HepG2 (cell line): Measurements from ENCODE around the gene ANKRD11. TPM values are rescaled to one million over a fixed set of nuclear protein-coding genes. Genes with fewer than 3 reads are reported as not detected.

Experiments
- ATAC-seq: fragments of 200-7000 bp; cut with Tn5 transposase; 3 replicates; pipeline ENCODE4 v1.9.1; 2020; ENCODE audit warnings: mild to moderate bottlenecking, moderate library complexity
- BruUV-seq: library from RNA; stranded (reverse); fragments of 400-500 nt; replicated peaks from 2 replicates; lab custom pipeline; 2021; lab: Mats Ljungman, UMichigan
- CTCF ChIA-PET: fragments of 300-600 bp; formaldehyde crosslinking; extraction: SDS; loops from one replicate; lab custom pipeline; 2021; ENCODE audit warnings: low total read pairs, inconsistent platforms, low intra/inter-chr PET ratio; lab: Yijun Ruan, JAX
- POLR2A ChIA-PET: fragments of 350-600 bp; sonication (Branson Sonifier 250); formaldehyde crosslinking; loops from one replicate; lab custom pipeline; 2020; ENCODE audit warnings: antibody characterized with exemption, inconsistent platforms; lab: Yijun Ruan, JAX
- DNase-seq: peaks from one replicate; pipeline ENCODE4 v3.0.0-alpha.2; 2015; ENCODE audit warnings: low spot score
- FAIRE-seq: peaks from 3 replicates; lab custom pipeline; 2011; peaks lifted over from hg19 to GRCh38; lab: Jason Lieb, UNC
- H2AFZ ChIP-seq: one replicate; pipeline ENCODE4 v1.6.1; 2011; ENCODE audit warnings: low read length, inconsistent platforms
- H3K27ac ChIP-seq: fragments of 300-600 bp; 3 replicates; pipeline ENCODE4 v1.8.0; 2011; ENCODE audit warnings: mixed run types, mild to moderate bottlenecking, mixed read lengths, low read length, inconsistent platforms; ENCODE audit not compliant: insufficient read depth; ENCODE audit errors: extremely low read length
- H3K27me3 ChIP-seq, 2 experiments: fragments of 200-600 bp in 1 of 2; 2 replicates in 1 of 2; 3 replicates in 1 of 2; pipeline versions ENCODE4 v1.6.0 to v1.8.0; 2011; ENCODE audit warnings: low read length in 2 of 2, mild to moderate bottlenecking in 2 of 2, moderate library complexity in 2 of 2, inconsistent platforms in 1 of 2; ENCODE audit not compliant: insufficient read depth in 2 of 2, control insufficient read depth in 1 of 2
- H3K36me3 ChIP-seq, 2 experiments: fragments of 200-600 bp in 1 of 2; replicated peaks in 1 of 2; 2 replicates in 1 of 2; 3 replicates in 1 of 2; pipeline versions ENCODE4 v1.5.1 to v1.8.0; 2011; ENCODE audit warnings: low read length in 2 of 2, inconsistent platforms in 1 of 2; ENCODE audit not compliant: insufficient read depth in 2 of 2, control insufficient read depth in 1 of 2
- H3K4me1 ChIP-seq: 2 replicates; pipeline ENCODE4 v1.5.1; 2012; ENCODE audit warnings: low read length, inconsistent platforms; ENCODE audit not compliant: insufficient read depth
- H3K4me2 ChIP-seq: 2 replicates; pipeline ENCODE4 v1.6.0; 2011; ENCODE audit warnings: low read depth, low read length, inconsistent platforms
- H3K4me3 ChIP-seq, 3 experiments: fragments of 200-600 bp in 1 of 3; sonication (generic), shearing (Covaris generic) in 1 of 3; replicated peaks in 1 of 3; 2 replicates each; pipeline ENCODE4 v1.5.1; 2011 to 2016; ENCODE audit warnings: low read length in 3 of 3, inconsistent platforms in 2 of 3, low read depth in 2 of 3, mild to moderate bottlenecking in 2 of 3, control low read depth in 1 of 3, mixed read lengths in 1 of 3; ENCODE audit not compliant: insufficient read depth in 1 of 3
- H3K79me2 ChIP-seq: one replicate; pipeline ENCODE4 v1.6.1; 2011; ENCODE audit warnings: low read length, inconsistent platforms; ENCODE audit not compliant: insufficient read depth
- H3K9ac ChIP-seq: 2 replicates; pipeline ENCODE4 v1.6.0; 2011; ENCODE audit warnings: mild to moderate bottlenecking, low read depth, low read length, inconsistent platforms; ENCODE audit not compliant: insufficient read depth
- H3K9me3 ChIP-seq: 2 replicates; pipeline ENCODE4 v1.5.1; 2012; ENCODE audit warnings: mild to moderate bottlenecking, low read length
- H4K20me1 ChIP-seq: 2 replicates; pipeline ENCODE4 v1.6.0; 2011; ENCODE audit warnings: inconsistent platforms, mild to moderate bottlenecking, low read length, moderate library complexity; ENCODE audit not compliant: insufficient read depth
- AGO2 ChIP-seq: fragments of 200-400 bp; formaldehyde crosslinking; optimal IDR thresholded peaks from 2 replicates; pipeline ENCODE3; 2017; ENCODE audit warnings: mild to moderate bottlenecking, low read depth, low read length, moderate library complexity
- CEBPG ChIP-seq: IDR thresholded peaks from 2 replicates; pipeline ENCODE4 v1.6.1; 2016
- HNRNPL ChIP-seq: fragments of 200-400 bp; formaldehyde crosslinking; IDR thresholded peaks from 2 replicates; pipeline ENCODE4 v1.6.1; 2017; ENCODE audit warnings: mild to moderate bottlenecking, low read depth, low read length
- MTA1 ChIP-seq: sonication (generic); formaldehyde crosslinking; IDR thresholded peaks from 2 replicates; pipeline ENCODE4 v1.4.0; 2020; ENCODE audit warnings: missing genetic modification reagents, mild to moderate bottlenecking, borderline replicate concordance
- ONECUT2 ChIP-seq: sonication (generic); formaldehyde crosslinking; IDR thresholded peaks from 2 replicates; pipeline ENCODE4 v1.4.0; 2020; ENCODE audit warnings: missing genetic modification reagents
- POLR2A ChIP-seq, 2 experiments: IDR thresholded peaks; 2 replicates each; pipeline ENCODE4 v1.6.1; 2011; ENCODE audit warnings: low read depth in 2 of 2, low read length in 2 of 2, mild to moderate bottlenecking in 1 of 2, moderate library complexity in 1 of 2; ENCODE audit not compliant: insufficient read depth in 1 of 2
- RBM22 ChIP-seq: fragments of 200-400 bp; formaldehyde crosslinking; optimal IDR thresholded peaks from 2 replicates; pipeline ENCODE3; 2017; ENCODE audit warnings: mild to moderate bottlenecking, low read length, moderate library complexity
- SAP130 ChIP-seq: IDR thresholded peaks from 2 replicates; pipeline ENCODE4 v1.6.1; 2016; ENCODE audit warnings: low read depth
- ZBTB33 ChIP-seq: sonication (generic); formaldehyde crosslinking; IDR thresholded peaks from 2 replicates; pipeline ENCODE4 v1.4.0; 2020; ENCODE audit warnings: missing genetic modification reagents
- ZNF709 ChIP-seq: sonication (generic); formaldehyde crosslinking; IDR thresholded peaks from 2 replicates; pipeline ENCODE4 v1.5.0; 2020; ENCODE audit warnings: mild to moderate bottlenecking, missing genetic modification reagents
- ZNF776 ChIP-seq: sonication (generic); formaldehyde crosslinking; IDR thresholded peaks from 2 replicates; pipeline ENCODE4 v1.4.0; 2020; ENCODE audit warnings: mild to moderate bottlenecking, missing genetic modification reagents
- WGBS: methylation state at CpG from one replicate; pipeline ENCODE4 v1.1.6; 2017; ENCODE audit warnings: low lambda C conversion rate; 5-methylcytosine and 5-hydroxymethylcytosine counted together
- in situ Hi-C: cut with HindIII; loops from 2 replicates; pipeline ENCODE4 v1.10.0; 2017; ENCODE audit warnings: low pct_unique_long_range_greater_than_20kb; ENCODE audit not compliant: extremely low pct_ligation_motif_present
- intact Hi-C: fragments of 100-400 bp; cut with micrococcal nuclease; formaldehyde crosslinking; loops from one replicate; pipeline ENCODE4 v1.10.0; 2022; ENCODE audit not compliant: unreplicated experiment
- polyA plus RNA-seq, 8 experiments: library from polyadenylated mRNA; depleted of rRNA in 3 of 8; stranded (reverse) in 7 of 8; unstranded in 1 of 8; fragments of >200 nt; fragmentation: Illumina TruSeq in 4 of 8; extraction: Trizol in 4 of 8; gene quantifications; 2 replicates each; pipeline versions ENCODE4 v1.2.1 to v1.2.3, GENCODE V29; 2011 to 2016; ENCODE audit warnings: low read depth in 4 of 8, missing spikeins in 1 of 8, mixed read lengths in 1 of 8; ENCODE audit not compliant: insufficient read depth in 1 of 8
- total RNA-seq, 5 experiments: library from RNA; depleted of rRNA; stranded (reverse); fragments of >200 nt; fragmentation: Illumina TruSeq; extraction: Trizol; gene quantifications; 2 replicates each; pipeline ENCODE4 v1.2.3, GENCODE V29; 2016; ENCODE audit warnings: low read depth in 1 of 5
- TF ChIP-seq, protein P1 (sequence below): sonication (generic); formaldehyde crosslinking; IDR thresholded peaks from 2 replicates; pipeline ENCODE4 v1.8.1; 2023; ENCODE audit warnings: missing genetic modification reagents, inconsistent platforms, borderline replicate concordance

Gene ANKRD11
- total and polyA plus RNA-seq, 2 of the 13 experiments (the other 11 are each of a cell fraction or from before 2014, with no cell fraction given): 21.4 to 38.4 TPM

GRCh38 chr16:89265647-89266046 is 224.7 kb downstream of the ANKRD11 start:
- intact Hi-C loops: no loop called here
- POLR2A ChIA-PET: no interaction called here
- Histone ChIP-seq H3K4me1 (peaks cover 26% of the 10 kb centered on the region), H3K4me3 (no peak overlapping the region), H4K20me1 (no peaks in the 10 kb centered on the region), H3K9ac (no peak overlapping the region), H3K9me3 (no peaks in the 10 kb centered on the region), H3K27ac (no peak overlapping the region), H3K36me3 (peaks cover 24 to 32% of the 10 kb centered on the region in 2 experiments; a peak in 4 of 5 replicates), H2AFZ (no peak overlapping the region), H3K4me2 (no peak overlapping the region), H3K27me3 (no peaks in the 10 kb centered on the region), H3K79me2 (peaks cover 7% of the 10 kb centered on the region)
- ATAC-seq: no peak
- CTCF ChIA-PET: no interaction called here
- no peak for FAIRE-seq
- no peak for DNase-seq
- BruUV-seq: no TSS peak
- TF ChIP-seq RBM22 (peak; percentile 78), CEBPG (no peak), AGO2 (peak; percentile 45), HNRNPL (0 out of 2 replicates have a peak, but pooled peaks have one; percentile 27), ZNF709 (CRISPR knock-in tag) (no peak)
- 95% methylated on average over 20 of the region's 21 CpGs for whole genome bisulfite sequencing
- in situ Hi-C loops: loop anchor here (10.0 kb wide), 1 partner anchor 59 kb away; no protein-coding TSS in a partner anchor

DNA sequence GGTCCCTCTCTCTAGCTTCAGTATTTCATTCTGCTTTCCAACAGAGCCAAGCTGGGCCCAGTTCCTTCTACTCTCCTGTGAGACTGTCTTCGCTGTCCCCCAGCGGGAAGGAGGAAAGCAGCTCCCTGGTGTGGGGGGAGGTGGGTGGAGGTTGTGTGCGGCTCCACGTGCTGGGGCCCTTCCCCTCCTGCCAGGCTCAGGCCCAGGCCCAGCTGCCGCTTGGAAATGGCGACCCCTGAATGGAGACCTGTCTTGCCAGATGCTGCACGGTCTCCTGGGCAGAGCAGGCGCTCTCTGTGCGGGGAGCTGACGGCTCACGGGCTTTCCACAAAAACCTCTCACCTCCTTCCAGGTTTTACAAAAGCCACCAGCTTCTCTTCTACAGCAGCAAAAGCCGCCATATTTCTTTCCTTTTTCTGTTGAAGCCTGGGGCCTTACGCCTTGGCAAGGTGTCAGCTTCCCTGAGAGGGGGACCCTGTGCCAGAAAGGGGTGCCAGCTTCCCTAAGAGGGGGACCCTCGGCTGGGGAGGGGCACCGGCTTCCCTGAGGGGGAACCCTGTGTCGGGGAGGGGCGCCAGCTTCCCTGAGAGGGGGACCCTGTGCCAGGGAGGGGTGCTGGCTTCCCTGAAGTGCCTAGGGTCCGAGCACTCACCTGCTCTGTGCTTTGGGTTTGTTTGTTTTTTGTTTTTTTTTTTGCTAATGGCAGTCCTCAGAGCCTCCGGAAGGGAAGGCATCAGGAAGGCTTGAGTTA is 225.4 kb downstream of the ANKRD11 start:
- DNase-seq (no peak), FAIRE-seq (no peak), ATAC-seq (no peak)
- no peak overlapping the region for H2AFZ ChIP-seq
- no peak overlapping the region for H3K9ac ChIP-seq
- CTCF ChIA-PET: no interaction called here
- POLR2A ChIA-PET: interaction anchor here (0.7 kb wide), 1 partner anchor 336 kb away, joined by 3 read pairs; no protein-coding TSS in a partner anchor
- in situ Hi-C loops (loop anchor here (10.0 kb wide), 1 partner anchor 60 kb away; no protein-coding TSS in a partner anchor), intact Hi-C loops (no loop called here)
- no peak overlapping the region for H3K4me2 ChIP-seq
- H3K27ac ChIP-seq: no peak overlapping the region
- no peaks in the 10 kb centered on the region for H3K27me3 ChIP-seq
- H3K4me3 ChIP-seq: no peak overlapping the region
- H4K20me1 ChIP-seq: no peaks in the 10 kb centered on the region
- peak; percentile 81 for TF ChIP-seq AGO2
- peak; percentile 28 for TF ChIP-seq RBM22
- TF ChIP-seq ONECUT2 (CRISPR knock-in tag): no peak
- TF ChIP-seq ZNF776: 0 out of 2 replicates have a peak, but pooled peaks have one; percentile 13
- TF ChIP-seq SAP130 (CRISPR knock-in tag): no peak
- TF ChIP-seq POLR2A (IDR thresholded peaks at IDR 0.05; ENCODE audit: insufficient read depth in 1 of 2, low read depth in 2 of 2, low read length in 2 of 2): peak in 1 of 2 experiments; percentile 41; a peak in 1 of 4 replicates
- peak; percentile 50; the same call in 1 of the 2 replicates for TF ChIP-seq ZBTB33 (CRISPR knock-in tag)
- peak; percentile 43; the same call in 1 of the 2 replicates for TF ChIP-seq MTA1
- TF ChIP-seq, protein P1, sequence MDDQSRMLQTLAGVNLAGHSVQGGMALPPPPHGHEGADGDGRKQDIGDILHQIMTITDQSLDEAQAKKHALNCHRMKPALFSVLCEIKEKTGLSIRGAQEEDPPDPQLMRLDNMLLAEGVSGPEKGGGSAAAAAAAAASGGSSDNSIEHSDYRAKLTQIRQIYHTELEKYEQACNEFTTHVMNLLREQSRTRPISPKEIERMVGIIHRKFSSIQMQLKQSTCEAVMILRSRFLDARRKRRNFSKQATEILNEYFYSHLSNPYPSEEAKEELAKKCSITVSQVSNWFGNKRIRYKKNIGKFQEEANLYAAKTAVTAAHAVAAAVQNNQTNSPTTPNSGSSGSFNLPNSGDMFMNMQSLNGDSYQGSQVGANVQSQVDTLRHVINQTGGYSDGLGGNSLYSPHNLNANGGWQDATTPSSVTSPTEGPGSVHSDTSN (CRISPR knock-in tag): no peak
- no TSS peak for BruUV-seq
- peaks cover 19 to 25% of the 10 kb centered on the region in 2 experiments; a peak in 4 of 5 replicates for H3K36me3 ChIP-seq
- no peaks in the 10 kb centered on the region for H3K9me3 ChIP-seq
- WGBS: 92% methylated on average over 19 of the region's 19 CpGs
- H3K79me2 ChIP-seq: peaks cover 7% of the 10 kb centered on the region
- H3K4me1 ChIP-seq: peaks cover 30% of the 10 kb centered on the region
